Measurements from ENCODE around the gene UBQLN2.

The UBQLN2 gene

GRCh38 chrX:56572975-56573374 lies 9.5 kb downstream of the UBQLN2 start:
- Histone ChIP-seq H2AFZ (ENCODE audit: low read length) (no peak overlapping the region), H4K20me1 (ENCODE audit: insufficient read depth, low read length) (no peaks in the 10 kb centered on the region), H3K4me2 (ENCODE audit: low read length) (no peak overlapping the region), H3K4me1 (ENCODE audit: insufficient read depth, low read length, severe bottlenecking) (peaks cover 18% of the 10 kb centered on the region), H3K36me3 (ENCODE audit: insufficient read depth, low read length) (peaks cover 30% of the 10 kb centered on the region), H3K27me3 (ENCODE audit: insufficient read depth, low read length) (no peaks in the 10 kb centered on the region), H3K9ac (ENCODE audit: low read length) (no peak overlapping the region), H3K27ac (ENCODE audit: low read depth, low read length, poor library complexity, severe bottlenecking) (no peak overlapping the region), H3K9me2 (ENCODE audit: low read depth, low read length) (no peaks in the 10 kb centered on the region), H3K79me2 (ENCODE audit: insufficient read depth, low read length) (peaks cover 6% of the 10 kb centered on the region), H3K9me3 (ENCODE audit: low read length) (no peaks in the 10 kb centered on the region), H3K4me3 (ENCODE audit: low read depth, low read length, poor library complexity, severe bottlenecking) (no peak overlapping the region), H3F3A (ENCODE audit: insufficient read depth, low read length) (no peaks in the 10 kb centered on the region)
- TF ChIP-seq EZH2 (IDR thresholded peaks at IDR 0.05; ENCODE audit: borderline replicate concordance, low read length) (no peak), CTCF (IDR thresholded peaks at IDR 0.05; ENCODE audit: low read length) (no peak)

GRCh38 chrX:56574861-56575260 lies 11.4 kb downstream of the UBQLN2 start:
- H3K9me3 ChIP-seq (ENCODE audit: low read length) = no peaks in the 10 kb centered on the region
- no peaks in the 10 kb centered on the region for H3F3A ChIP-seq (ENCODE audit: insufficient read depth, low read length)
- H3K4me1 ChIP-seq (ENCODE audit: insufficient read depth, low read length, severe bottlenecking) = peaks cover 1% of the 10 kb centered on the region
- peaks cover 23% of the 10 kb centered on the region for H3K36me3 ChIP-seq (ENCODE audit: insufficient read depth, low read length)
- no peak overlapping the region for H3K27ac ChIP-seq (ENCODE audit: low read depth, low read length, poor library complexity, severe bottlenecking)
- H2AFZ ChIP-seq (ENCODE audit: low read length) = no peak overlapping the region
- no peaks in the 10 kb centered on the region for H4K20me1 ChIP-seq (ENCODE audit: insufficient read depth, low read length)
- no peaks in the 10 kb centered on the region for H3K27me3 ChIP-seq (ENCODE audit: insufficient read depth, low read length)
- H3K79me2 ChIP-seq (ENCODE audit: insufficient read depth, low read length) = peaks cover 6% of the 10 kb centered on the region; the same call in 1 of the 2 replicates
- H3K4me2 ChIP-seq (ENCODE audit: low read length) = no peak overlapping the region
- H3K9ac ChIP-seq (ENCODE audit: low read length) = no peak overlapping the region
- no peak for TF ChIP-seq EZH2 (IDR thresholded peaks at IDR 0.05; ENCODE audit: borderline replicate concordance, low read length)
- H3K4me3 ChIP-seq (ENCODE audit: low read depth, low read length, poor library complexity, severe bottlenecking) = no peak overlapping the region
- no peaks in the 10 kb centered on the region for H3K9me2 ChIP-seq (ENCODE audit: low read depth, low read length)

GRCh38 chrX:56576721-56577120 lies 13.3 kb downstream of the UBQLN2 start:
- H2AFZ ChIP-seq (ENCODE audit: low read length) = no peak overlapping the region
- no peaks in the 10 kb centered on the region for H4K20me1 ChIP-seq (ENCODE audit: insufficient read depth, low read length)
- TF ChIP-seq CTCF (IDR thresholded peaks at IDR 0.05; ENCODE audit: low read length) = no peak
- no peak for TF ChIP-seq EZH2 (IDR thresholded peaks at IDR 0.05; ENCODE audit: borderline replicate concordance, low read length)
- H3K4me1 ChIP-seq (ENCODE audit: insufficient read depth, low read length, severe bottlenecking) = no peaks in the 10 kb centered on the region
- no peaks in the 10 kb centered on the region for H3K27me3 ChIP-seq (ENCODE audit: insufficient read depth, low read length)
- no peak overlapping the region for H3K4me2 ChIP-seq (ENCODE audit: low read length)
- no peaks in the 10 kb centered on the region for H3F3A ChIP-seq (ENCODE audit: insufficient read depth, low read length)
- peaks cover 9% of the 10 kb centered on the region; the same call in 1 of the 2 replicates for H3K79me2 ChIP-seq (ENCODE audit: insufficient read depth, low read length)
- no peaks in the 10 kb centered on the region for H3K9me3 ChIP-seq (ENCODE audit: low read length)
- H3K27ac ChIP-seq (ENCODE audit: low read depth, low read length, poor library complexity, severe bottlenecking) = no peak overlapping the region
- H3K4me3 ChIP-seq (ENCODE audit: low read depth, low read length, poor library complexity, severe bottlenecking) = no peak overlapping the region
- peaks cover 16% of the 10 kb centered on the region for H3K36me3 ChIP-seq (ENCODE audit: insufficient read depth, low read length)
- H3K9ac ChIP-seq (ENCODE audit: low read length) = no peak overlapping the region
- no peaks in the 10 kb centered on the region for H3K9me2 ChIP-seq (ENCODE audit: low read depth, low read length)

All from OCI-LY1 (cell line).